Neural cell (in vitro differentiated cells): ENCODE results near the gene AVPI1.

Experiments
- EP300 ChIP-seq: fragments of 450-650 bp; conservative IDR thresholded peaks from 2 replicates; pipeline ENCODE4 v1.6.1; 2014; ENCODE audit warnings: antibody characterized with exemption, mild to moderate bottlenecking, moderate library complexity; ENCODE audit not compliant: poor library complexity, severe bottlenecking
- TAF1 ChIP-seq: IDR thresholded peaks from 2 replicates; pipeline ENCODE4 v1.6.1; 2012; ENCODE audit warnings: low read depth

GRCh38 chr10:97673736-97674525 is 13.1 kb downstream of the AVPI1 start:
- TF ChIP-seq TAF1, result no peak
- no peak for TF ChIP-seq EP300
